ENCODE results near the gene TRIM36.
A peak's percentile ranks its signal among the peaks of the same experiment; 100 is the strongest.

Gene TRIM36

DNA sequence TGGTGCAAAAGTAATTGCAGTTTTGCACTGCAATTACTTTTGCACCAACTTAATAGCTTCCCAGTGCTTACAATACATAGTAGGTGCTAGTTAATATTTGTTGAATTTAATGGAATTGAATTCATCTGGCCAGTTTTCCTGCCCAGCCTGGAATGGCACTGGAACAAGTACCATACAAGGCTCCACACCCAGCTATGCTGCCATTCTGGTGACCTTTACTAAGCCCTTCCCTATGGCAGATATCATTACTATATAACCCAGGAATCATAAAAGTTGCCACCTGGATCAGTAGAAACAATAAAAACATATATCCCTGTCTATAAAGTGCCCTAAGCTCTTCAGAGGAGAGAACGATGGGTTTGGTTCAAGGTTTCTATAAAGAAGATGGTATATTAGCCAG is 22.4 kb upstream of the TRIM36 start:
- H3K4me3 ChIP-seq (ENCODE audit: control insufficient read depth, low read depth, low read length) = no peak overlapping the region
- DNase-seq (ENCODE audit: low read depth) = no peak
- TF ChIP-seq, protein P1, sequence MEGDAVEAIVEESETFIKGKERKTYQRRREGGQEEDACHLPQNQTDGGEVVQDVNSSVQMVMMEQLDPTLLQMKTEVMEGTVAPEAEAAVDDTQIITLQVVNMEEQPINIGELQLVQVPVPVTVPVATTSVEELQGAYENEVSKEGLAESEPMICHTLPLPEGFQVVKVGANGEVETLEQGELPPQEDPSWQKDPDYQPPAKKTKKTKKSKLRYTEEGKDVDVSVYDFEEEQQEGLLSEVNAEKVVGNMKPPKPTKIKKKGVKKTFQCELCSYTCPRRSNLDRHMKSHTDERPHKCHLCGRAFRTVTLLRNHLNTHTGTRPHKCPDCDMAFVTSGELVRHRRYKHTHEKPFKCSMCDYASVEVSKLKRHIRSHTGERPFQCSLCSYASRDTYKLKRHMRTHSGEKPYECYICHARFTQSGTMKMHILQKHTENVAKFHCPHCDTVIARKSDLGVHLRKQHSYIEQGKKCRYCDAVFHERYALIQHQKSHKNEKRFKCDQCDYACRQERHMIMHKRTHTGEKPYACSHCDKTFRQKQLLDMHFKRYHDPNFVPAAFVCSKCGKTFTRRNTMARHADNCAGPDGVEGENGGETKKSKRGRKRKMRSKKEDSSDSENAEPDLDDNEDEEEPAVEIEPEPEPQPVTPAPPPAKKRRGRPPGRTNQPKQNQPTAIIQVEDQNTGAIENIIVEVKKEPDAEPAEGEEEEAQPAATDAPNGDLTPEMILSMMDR (conservative IDR thresholded peaks at IDR 0.05; ENCODE audit: control insufficient read depth, insufficient read depth, low read depth, low read length) = no peak

DNA sequence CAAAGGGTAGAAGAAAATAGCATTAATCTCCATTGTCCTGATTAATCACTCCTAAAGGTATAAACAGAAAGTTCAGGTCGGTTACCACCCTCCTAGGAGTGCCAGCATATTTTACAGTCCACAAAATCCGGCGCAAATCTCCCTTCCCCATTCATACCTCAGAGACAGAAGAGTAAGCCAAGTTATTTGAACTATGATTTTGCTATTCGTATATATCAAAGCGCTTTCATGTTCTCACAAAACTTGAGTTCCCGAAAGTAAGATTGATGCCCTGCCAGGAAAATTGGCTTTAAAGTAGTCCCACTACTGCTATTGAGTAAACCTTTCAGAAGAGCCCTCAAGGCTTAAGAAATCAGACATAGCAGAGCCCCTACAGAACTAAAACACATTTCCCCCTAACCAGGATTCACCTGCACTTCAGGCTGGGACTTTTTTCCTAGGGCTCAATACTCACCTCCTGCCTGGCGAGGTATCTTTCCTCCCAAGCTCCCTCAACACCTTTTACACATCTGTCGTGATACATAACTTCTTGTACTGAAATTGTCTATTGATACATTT is 21.8 kb upstream of the TRIM36 start:
- no peak for DNase-seq (ENCODE audit: low read depth)
- TF ChIP-seq, protein P1 (conservative IDR thresholded peaks at IDR 0.05; ENCODE audit: control insufficient read depth, insufficient read depth, low read depth, low read length) = no peak
- H3K4me3 ChIP-seq (ENCODE audit: control insufficient read depth, low read depth, low read length) = no peak overlapping the region

DNA sequence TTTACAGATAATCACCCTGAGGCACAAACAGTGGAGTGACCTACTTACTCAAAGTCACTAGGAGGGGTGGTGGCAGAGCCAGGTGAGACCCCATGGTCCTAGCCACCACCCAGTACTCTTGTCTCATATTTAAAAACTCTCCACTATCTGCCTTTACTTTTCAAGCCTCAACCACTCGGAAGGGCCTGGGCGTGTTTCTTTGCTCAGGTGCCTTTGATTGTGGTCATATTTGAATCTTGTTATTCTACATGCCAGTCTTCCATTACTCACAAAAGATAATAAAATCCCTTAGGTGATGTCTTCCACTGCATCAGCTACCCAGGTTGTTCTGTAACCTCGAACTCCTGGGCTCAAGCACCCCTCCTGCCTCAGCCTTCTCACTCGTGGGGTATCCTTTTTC is 20.7 kb upstream of the TRIM36 start:
- no peak overlapping the region for H3K4me3 ChIP-seq (ENCODE audit: control insufficient read depth, low read depth, low read length)
- TF ChIP-seq, protein P1 (conservative IDR thresholded peaks at IDR 0.05; ENCODE audit: control insufficient read depth, insufficient read depth, low read depth, low read length) = no peak
- no peak for DNase-seq (ENCODE audit: low read depth)

DNA sequence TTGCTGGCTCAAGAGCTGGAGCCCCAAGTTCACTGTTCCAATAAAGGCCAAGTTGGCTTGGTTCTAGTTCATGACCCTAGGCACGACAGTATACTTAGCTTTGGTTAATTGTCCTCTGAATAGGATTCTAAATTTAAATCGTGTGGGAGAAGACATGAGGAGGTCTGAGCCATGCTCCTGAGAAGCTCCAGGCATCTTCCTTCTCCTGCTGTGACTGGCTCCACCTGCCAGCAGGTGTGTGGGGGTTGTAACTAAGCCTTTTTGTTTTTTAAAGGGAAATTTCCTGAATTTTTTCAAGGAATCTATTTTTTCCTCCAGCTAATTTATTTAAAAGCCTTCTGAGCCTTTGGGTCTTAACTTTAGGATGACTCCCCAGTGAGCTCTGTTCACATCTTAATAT is 20.2 kb upstream of the TRIM36 start:
- TF ChIP-seq, protein P1 (conservative IDR thresholded peaks at IDR 0.05; ENCODE audit: control insufficient read depth, insufficient read depth, low read depth, low read length) = no peak
- H3K4me3 ChIP-seq (ENCODE audit: control insufficient read depth, low read depth, low read length) = no peak overlapping the region
- DNase-seq (ENCODE audit: low read depth) = no peak

DNA sequence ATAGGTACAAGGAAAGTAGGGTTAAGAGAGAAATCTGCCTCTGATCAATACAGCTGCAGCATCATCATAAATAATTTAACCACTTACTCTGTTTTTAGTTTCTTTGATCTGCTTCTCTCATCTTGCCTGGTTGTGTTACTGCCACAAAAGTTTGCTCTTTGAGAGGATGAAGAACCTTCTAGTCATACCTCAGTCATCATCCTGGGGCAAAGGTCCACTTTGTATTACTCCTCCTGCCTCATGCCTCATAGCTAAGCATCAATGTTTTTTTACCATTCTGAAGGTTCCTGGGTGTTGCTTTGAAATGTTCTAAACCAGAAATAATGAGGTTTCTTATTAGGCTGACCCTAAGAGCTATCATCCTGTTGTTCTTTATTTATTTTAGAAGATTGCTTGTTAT is 17.1 kb upstream of the TRIM36 start:
- DNase-seq (ENCODE audit: low read depth) = peak; percentile 22
- H3K4me3 ChIP-seq (ENCODE audit: control insufficient read depth, low read depth, low read length) = no peak overlapping the region
- TF ChIP-seq, protein P1 (conservative IDR thresholded peaks at IDR 0.05; ENCODE audit: control insufficient read depth, insufficient read depth, low read depth, low read length) = no peak

DNA sequence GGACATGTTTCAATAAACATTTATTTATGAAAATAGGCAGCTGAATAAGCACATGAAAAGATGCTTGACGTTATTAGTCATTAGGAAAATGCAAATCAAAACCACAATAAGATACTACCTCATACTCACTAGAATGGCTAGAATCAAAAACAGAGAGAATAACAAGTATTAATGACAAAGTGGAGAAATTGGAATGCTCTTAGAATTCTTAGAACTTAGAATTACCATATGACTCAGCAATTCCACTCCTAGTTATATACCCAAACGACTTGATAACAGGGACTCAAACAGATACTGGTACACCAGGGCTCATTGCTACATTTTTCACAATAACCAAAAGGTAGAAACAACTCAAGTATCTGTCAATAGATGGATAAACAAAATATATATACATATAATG is 15.1 kb upstream of the TRIM36 start:
- DNase-seq (ENCODE audit: low read depth) = peak; percentile 18
- TF ChIP-seq, protein P1 (conservative IDR thresholded peaks at IDR 0.05; ENCODE audit: control insufficient read depth, insufficient read depth, low read depth, low read length) = no peak
- H3K4me3 ChIP-seq (ENCODE audit: control insufficient read depth, low read depth, low read length) = no peak overlapping the region

DNA sequence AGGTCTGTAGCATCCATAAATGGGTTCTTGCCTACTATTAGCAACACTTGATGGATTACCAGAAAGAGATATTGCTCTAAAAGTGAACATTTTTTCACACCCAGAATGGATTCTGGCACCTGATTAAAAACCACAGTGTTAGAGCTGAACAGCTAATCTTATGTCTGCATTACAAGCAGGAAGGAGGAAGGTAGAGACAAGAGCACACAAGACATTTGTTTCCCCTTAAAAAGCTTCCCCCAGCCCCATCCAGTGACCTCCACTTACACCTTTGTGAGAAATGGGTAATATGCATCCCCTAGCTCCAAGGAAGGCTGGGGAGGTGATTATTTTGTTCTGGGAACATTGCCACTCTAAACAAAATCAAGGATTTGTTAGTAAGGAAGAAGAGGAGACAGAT is 12.0 kb upstream of the TRIM36 start:
- no peak for DNase-seq (ENCODE audit: low read depth)
- H3K4me3 ChIP-seq (ENCODE audit: control insufficient read depth, low read depth, low read length) = no peak overlapping the region
- TF ChIP-seq, protein P1 (conservative IDR thresholded peaks at IDR 0.05; ENCODE audit: control insufficient read depth, insufficient read depth, low read depth, low read length) = no peak
